Measurements from ENCODE around the gene SYCP3. TPM values are rescaled to one million over a fixed set of nuclear protein-coding genes. Genes with fewer than 3 reads are reported as not detected.
"Not testable (repeated sequence)": the region's sequence is repeated elsewhere in the genome, so short reads cannot be mapped to it uniquely, and the experiment has no call there.

Gene SYCP3
- total and polyA plus RNA-seq, 2 of the 8 experiments (the other 6 are each of a cell fraction or from before 2014, with no cell fraction given): 0.02 to 0.07 TPM

- H3K18ac ChIP-seq (ENCODE audit: extremely low read depth, low read length); H3K4me2 ChIP-seq (ENCODE audit: insufficient read depth in 1 of 2, low read depth in 2 of 2, low read length in 2 of 2); H4K20me1 ChIP-seq (replicated peaks in 1 of 2; ENCODE audit: control insufficient read depth in 1 of 2, insufficient read depth in 2 of 2, low read length in 2 of 2); H2BK120ac ChIP-seq (replicated peaks; ENCODE audit: low read depth, low read length); H3K23ac ChIP-seq (ENCODE audit: insufficient read length); H3K9me3 ChIP-seq (ENCODE audit: insufficient read depth in 2 of 2, low read depth in 1 of 2, low read length in 1 of 2); H3K56ac ChIP-seq (replicated peaks; ENCODE audit: insufficient read length, low read depth, low read length); H2BK5ac ChIP-seq (ENCODE audit: low read depth, low read length); H2AFZ ChIP-seq (ENCODE audit: low read length); H3K23me2 ChIP-seq (ENCODE audit: low read depth, low read length); POLR2A ChIA-PET (ENCODE audit: partially characterized antibody); H2BK12ac ChIP-seq (ENCODE audit: low read depth, low read length); H2BK15ac ChIP-seq (ENCODE audit: low read length); H2AK5ac ChIP-seq (ENCODE audit: low read depth, low read length); H3K79me1 ChIP-seq (ENCODE audit: low read depth, low read length); H3K4me1 ChIP-seq (replicated peaks in 1 of 4; ENCODE audit: control insufficient read depth in 3 of 4, insufficient read depth in 4 of 4, low read length in 3 of 4); H3K4me3 ChIP-seq (ENCODE audit: extremely low read depth in 1 of 4, insufficient read depth in 2 of 4, low read depth in 3 of 4, low read length in 4 of 4); H3K27me3 ChIP-seq (replicated peaks in 1 of 4; ENCODE audit: control insufficient read depth in 3 of 4, extremely low read depth in 1 of 4, insufficient read depth in 3 of 4, low read length in 3 of 4); FAIRE-seq; H4K91ac ChIP-seq (replicated peaks; ENCODE audit: insufficient read length, low read length); H3K36me3 ChIP-seq (ENCODE audit: control insufficient read depth in 2 of 4, insufficient read depth in 4 of 4, low read length in 3 of 4); H3K4ac ChIP-seq (replicated peaks; ENCODE audit: insufficient read length, low read depth, low read length); H3K79me2 ChIP-seq (ENCODE audit: control insufficient read depth in 1 of 2, insufficient read depth in 2 of 2, low read length in 2 of 2); H2BK20ac ChIP-seq (ENCODE audit: low read length); DNase-seq (ENCODE audit: low read depth in 1 of 2, low spot score in 2 of 2); CTCF ChIA-PET (ENCODE audit: partially characterized antibody); H4K5ac ChIP-seq (ENCODE audit: insufficient read length, low read depth, low read length); H4K8ac ChIP-seq (ENCODE audit: extremely low read depth, insufficient read depth, low read length); H3K14ac ChIP-seq (ENCODE audit: insufficient read length); H3K27ac ChIP-seq (ENCODE audit: low read depth, low read length); H3K9ac ChIP-seq (replicated peaks in 1 of 4; ENCODE audit: extremely low read depth in 1 of 4, low read depth in 3 of 4, low read length in 3 of 4): not testable (repeated sequence)
- 95% methylated on average over 5 of the region's 5 CpGs; no CpG with 5 or more reads in 1 of the 2 experiments for WGBS, 2 experiments (ENCODE audit: extremely low coverage in 1 of 2, insufficient coverage in 1 of 2, insufficient read length in 1 of 2, insufficient replicate concordance in 2 of 2, low coverage in 1 of 2, low lambda C conversion rate in 2 of 2, missing lambda C conversion rate in 1 of 2)
These were observed 4.8 kb downstream of the SYCP3 start for GRCh38 chr12:101734482-101734881.

Measured in H1 (cell line).